Panc1 (cell line): ENCODE data around the gene PCSK5.

Experiments used
- POLR2AphosphoS5 ChIP-seq: IDR thresholded peaks from 2 replicates; pipeline ENCODE4 v1.6.1; 2012; ENCODE audit warnings: mild to moderate bottlenecking, low read depth, low read length, moderate library complexity
- SIN3A ChIP-seq: IDR thresholded peaks from 2 replicates; pipeline ENCODE4 v1.6.1; 2012; ENCODE audit warnings: low read depth, mild to moderate bottlenecking, low read length, moderate library complexity, borderline replicate concordance; ENCODE audit not compliant: insufficient read depth
- TCF7L2 ChIP-seq: IDR thresholded peaks from 2 replicates; pipeline ENCODE4 v1.6.1; 2011; ENCODE audit warnings: mild to moderate bottlenecking, low read depth, low read length, inconsistent platforms
- TF ChIP-seq, protein P1 (sequence below): fragments of 450-650 bp; IDR thresholded peaks from 2 replicates; pipeline ENCODE4 v1.5.1; 2017; ENCODE audit warnings: mild to moderate bottlenecking

DNA sequence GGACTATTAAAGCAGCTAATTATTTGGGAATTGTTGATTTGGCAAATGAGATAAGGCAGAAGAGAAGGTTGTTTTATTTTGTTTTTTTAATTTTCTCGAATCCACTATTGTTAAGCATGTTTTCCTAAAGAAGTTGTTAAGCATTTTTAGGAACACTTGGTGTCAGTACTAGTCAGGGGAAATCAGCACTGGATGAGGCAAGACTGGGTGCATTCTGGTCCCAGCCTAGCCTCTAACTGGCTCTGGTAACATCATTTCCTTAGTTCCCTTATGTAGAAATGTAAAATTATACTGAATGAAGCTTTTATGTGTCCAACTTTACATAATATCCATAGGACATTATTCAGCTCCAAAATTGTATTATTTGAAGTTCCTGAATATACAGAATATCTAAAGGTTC is 196.1 kb downstream of the PCSK5 start:
- TF ChIP-seq, protein P1, sequence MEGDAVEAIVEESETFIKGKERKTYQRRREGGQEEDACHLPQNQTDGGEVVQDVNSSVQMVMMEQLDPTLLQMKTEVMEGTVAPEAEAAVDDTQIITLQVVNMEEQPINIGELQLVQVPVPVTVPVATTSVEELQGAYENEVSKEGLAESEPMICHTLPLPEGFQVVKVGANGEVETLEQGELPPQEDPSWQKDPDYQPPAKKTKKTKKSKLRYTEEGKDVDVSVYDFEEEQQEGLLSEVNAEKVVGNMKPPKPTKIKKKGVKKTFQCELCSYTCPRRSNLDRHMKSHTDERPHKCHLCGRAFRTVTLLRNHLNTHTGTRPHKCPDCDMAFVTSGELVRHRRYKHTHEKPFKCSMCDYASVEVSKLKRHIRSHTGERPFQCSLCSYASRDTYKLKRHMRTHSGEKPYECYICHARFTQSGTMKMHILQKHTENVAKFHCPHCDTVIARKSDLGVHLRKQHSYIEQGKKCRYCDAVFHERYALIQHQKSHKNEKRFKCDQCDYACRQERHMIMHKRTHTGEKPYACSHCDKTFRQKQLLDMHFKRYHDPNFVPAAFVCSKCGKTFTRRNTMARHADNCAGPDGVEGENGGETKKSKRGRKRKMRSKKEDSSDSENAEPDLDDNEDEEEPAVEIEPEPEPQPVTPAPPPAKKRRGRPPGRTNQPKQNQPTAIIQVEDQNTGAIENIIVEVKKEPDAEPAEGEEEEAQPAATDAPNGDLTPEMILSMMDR: no peak
- TF ChIP-seq SIN3A (no peak), TCF7L2 (no peak), POLR2AphosphoS5 (no peak)
